GM21528 (cell line): ENCODE data around the gene PIGV.

Source experiments
- ATAC-seq: cut with Tn5 transposase; IDR thresholded peaks from one replicate; pipeline ENCODE4 v1.9.1; 2021; ENCODE audit warnings: mild to moderate bottlenecking, moderate library complexity; ENCODE audit not compliant: unreplicated experiment, low FRiP score

The PIGV gene

GRCh38 chr1:26771643-26772321 lies 16.0 kb upstream of the PIGV start:
- no peak for ATAC-seq

GRCh38 chr1:26772687-26773086 lies 15.1 kb upstream of the PIGV start:
- no peak for ATAC-seq

DNA sequence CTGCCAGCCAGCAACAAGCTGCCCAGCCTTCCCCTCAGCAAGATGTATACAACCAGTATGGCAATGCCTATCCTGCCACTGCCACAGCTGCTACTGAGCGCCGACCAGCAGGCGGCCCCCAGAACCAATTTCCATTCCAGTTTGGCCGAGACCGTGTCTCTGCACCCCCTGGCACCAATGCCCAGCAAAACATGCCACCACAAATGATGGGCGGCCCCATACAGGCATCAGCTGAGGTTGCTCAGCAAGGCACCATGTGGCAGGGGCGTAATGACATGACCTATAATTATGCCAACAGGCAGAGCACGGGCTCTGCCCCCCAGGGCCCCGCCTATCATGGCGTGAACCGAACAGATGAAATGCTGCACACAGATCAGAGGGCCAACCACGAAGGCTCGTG lies 13.3 kb upstream of the PIGV start:
- ATAC-seq = no peak

DNA sequence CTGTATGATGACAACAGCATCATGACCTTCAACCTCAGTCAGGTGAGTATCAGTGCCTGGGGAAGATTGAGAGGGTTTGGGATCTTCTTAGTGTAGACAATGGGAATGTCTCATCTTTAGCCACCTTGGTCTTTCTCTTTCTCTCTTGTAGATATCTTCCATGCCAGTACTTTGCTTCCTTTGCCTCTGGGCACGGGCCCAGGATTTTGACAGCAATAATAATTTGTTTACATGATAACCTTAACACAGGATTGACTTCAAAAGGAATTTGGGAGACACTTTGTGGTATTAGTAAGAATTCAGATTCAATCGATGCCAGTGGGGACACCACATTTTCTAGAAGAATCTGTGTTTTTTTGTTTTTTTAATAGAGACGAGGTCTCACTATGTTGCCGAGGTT lies 12.1 kb upstream of the PIGV start:
- no peak for ATAC-seq

DNA sequence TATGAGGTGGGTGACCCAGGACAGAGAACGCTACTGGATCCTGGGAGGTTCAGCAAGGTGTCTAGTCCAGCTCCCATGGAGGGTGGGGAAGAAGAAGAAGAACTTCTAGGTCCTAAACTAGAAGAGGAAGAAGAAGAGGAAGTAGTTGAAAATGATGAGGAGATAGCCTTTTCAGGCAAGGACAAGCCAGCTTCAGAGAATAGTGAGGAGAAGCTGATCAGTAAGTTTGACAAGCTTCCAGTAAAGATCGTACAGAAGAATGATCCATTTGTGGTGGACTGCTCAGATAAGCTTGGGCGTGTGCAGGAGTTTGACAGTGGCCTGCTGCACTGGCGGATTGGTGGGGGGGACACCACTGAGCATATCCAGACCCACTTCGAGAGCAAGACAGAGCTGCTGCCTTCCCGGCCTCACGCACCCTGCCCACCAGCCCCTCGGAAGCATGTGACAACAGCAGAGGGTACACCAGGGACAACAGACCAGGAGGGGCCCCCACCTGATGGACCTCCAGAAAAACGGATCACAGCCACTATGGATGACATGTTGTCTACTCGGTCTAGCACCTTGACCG lies 8.6 kb upstream of the PIGV start:
- ATAC-seq = no peak

DNA sequence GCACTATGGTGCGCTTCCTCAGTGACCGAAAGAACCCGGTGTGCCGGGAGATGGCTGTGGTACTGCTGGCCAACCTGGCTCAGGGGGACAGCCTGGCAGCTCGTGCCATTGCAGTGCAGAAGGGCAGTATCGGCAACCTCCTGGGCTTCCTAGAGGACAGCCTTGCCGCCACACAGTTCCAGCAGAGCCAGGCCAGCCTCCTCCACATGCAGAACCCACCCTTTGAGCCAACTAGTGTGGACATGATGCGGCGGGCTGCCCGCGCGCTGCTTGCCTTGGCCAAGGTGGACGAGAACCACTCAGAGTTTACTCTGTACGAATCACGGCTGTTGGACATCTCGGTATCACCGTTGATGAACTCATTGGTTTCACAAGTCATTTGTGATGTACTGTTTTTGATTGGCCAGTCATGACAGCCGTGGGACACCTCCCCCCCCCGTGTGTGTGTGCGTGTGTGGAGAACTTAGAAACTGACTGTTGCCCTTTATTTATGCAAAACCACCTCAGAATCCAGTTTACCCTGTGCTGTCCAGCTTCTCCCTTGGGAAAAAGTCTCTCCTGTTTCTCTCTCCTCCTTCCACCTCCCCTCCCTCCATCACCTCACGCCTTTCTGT lies 7.3 kb upstream of the PIGV start:
- ATAC-seq = no peak

DNA sequence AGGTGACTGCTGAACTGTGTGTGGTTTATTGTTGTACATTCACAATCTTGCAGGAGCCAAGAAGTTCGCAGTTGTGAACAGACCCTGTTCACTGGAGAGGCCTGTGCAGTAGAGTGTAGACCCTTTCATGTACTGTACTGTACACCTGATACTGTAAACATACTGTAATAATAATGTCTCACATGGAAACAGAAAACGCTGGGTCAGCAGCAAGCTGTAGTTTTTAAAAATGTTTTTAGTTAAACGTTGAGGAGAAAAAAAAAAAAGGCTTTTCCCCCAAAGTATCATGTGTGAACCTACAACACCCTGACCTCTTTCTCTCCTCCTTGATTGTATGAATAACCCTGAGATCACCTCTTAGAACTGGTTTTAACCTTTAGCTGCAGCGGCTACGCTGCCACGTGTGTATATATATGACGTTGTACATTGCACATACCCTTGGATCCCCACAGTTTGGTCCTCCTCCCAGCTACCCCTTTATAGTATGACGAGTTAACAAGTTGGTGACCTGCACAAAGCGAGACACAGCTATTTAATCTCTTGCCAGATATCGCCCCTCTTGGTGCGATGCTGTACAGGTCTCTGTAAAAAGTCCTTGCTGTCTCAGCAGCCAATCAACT lies 6.4 kb upstream of the PIGV start:
- ATAC-seq = no peak

- ATAC-seq = no peak
These were observed 5.1 kb upstream of the PIGV start for GRCh38 chr1:26782521-26783212.

GRCh38 chr1:26783646-26784022 lies 4.1 kb upstream of the PIGV start:
- no peak for ATAC-seq

GRCh38 chr1:26784023-26784871 lies 3.5 kb upstream of the PIGV start:
- ATAC-seq = no peak

DNA sequence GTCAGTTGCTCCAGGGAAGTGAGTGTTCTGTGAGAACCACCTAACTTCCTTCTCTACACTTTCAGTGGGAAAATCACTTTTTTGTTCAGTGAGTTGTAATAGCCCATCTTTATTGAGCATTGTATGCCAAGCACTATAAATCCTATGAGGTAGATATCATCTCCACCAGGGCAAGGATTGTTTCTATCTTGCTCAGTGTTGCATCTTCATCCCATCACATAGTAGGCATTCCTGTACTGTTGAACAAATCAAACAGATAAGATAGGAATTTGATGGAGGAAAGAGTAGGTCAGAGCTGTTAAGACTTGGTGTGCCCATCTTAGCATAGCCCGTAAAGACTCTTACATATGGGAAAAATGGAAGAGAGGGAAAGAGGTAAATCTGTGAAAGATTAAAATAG lies 2.9 kb upstream of the PIGV start:
- no peak for ATAC-seq

DNA sequence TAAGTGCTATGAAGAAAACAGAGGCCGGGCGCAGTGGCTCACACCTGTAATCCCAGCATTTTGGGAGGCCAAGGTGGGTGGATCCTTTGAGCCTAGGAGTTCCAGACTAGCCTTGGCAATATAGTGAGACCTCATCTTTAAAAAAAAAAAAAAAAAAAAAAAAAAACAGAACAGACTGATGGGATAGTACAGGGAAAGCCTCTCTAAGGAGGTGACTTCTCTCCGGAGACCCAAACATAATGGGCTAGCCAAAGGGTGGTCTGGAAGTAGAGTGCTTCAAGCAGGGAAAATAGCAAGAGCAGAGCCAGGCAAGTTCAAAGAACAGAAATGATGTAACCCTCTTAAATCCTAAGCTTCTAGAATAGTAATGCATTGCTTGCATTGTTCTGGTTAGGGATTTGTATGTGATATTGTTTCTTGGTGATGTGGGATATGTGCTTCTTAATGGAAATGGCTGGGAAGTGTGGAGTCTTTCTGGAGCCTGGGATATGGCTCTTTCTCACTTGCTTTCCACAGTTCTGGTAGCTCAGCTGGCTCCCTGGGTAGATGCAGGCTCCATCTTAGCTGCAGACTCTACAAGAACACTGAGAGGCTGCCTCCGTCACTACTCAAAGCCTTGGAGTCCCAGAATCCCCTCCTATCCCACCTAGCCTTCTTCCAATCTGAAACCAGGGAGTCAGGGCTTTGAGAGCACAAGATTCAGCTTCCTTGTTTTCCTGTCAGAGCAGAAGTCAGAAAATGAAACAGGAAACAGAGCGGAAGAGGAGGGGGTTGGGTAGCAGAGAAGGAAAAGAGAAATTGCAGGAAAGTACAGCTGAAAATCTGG lies 1.9 kb upstream of the PIGV start:
- ATAC-seq = no peak

DNA sequence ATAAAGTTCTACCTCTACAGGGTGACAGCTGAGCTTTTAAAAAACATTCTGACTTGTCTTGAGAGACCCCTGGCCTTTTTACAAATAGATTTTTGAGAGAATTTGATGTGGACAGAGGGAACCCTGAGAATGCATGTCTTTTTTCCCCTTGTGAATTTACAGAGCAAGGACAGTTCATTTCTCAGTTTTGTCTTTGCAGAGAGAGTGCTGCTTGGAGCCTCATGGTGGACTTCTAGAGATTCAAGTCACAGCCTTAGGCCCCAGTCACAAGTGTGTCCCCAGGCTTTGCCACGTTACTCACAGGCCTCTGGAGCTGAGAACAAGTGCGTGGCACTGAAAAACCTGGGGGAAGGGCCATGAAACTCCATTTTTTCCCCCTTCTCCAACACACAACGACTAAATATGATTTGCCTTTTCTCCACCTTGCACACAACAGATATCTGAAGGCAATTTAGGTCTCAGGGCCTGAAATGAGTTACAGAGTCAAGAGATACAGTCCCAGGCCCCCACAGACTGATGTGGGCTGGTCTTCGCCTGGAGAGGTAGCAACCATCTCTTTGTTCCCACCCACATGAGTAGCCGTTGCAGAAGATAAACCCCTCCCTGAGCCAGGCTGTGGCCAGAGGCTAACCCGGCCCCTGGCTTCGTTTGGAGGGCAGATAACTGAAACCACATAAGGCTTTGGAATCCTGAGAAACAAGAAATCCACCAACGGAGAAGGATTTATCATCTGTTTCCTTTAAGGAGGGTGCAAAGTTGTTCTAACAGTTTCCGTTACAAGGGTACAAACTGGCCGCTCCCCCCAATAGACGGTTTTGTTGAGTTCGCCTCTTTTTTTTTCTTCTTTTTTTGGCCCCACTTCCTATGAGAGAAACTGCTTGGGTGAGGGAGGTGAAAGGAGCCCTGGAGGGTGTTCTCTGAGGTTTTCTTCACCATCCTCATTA lies 1.0 kb upstream of the PIGV start:
- ATAC-seq = peak; percentile 16

- peak; percentile 34 for ATAC-seq
These were observed 407 bp upstream of the PIGV start for GRCh38 chr1:26787381-26787705.

DNA sequence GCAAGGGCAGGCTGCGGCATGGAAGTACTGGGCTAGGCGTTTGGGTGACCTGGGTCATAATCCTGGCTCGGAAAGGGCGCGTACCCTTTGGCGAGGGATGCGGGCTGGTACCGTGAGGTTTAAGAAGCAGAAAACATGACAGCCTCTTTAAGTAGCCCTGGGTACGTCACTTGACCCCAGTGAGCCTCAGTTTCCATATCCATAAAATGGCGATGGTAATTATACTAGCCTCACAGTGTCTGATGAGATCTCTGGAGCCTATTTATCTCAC lies 700 bp downstream of the PIGV start:
- ATAC-seq = no peak

DNA sequence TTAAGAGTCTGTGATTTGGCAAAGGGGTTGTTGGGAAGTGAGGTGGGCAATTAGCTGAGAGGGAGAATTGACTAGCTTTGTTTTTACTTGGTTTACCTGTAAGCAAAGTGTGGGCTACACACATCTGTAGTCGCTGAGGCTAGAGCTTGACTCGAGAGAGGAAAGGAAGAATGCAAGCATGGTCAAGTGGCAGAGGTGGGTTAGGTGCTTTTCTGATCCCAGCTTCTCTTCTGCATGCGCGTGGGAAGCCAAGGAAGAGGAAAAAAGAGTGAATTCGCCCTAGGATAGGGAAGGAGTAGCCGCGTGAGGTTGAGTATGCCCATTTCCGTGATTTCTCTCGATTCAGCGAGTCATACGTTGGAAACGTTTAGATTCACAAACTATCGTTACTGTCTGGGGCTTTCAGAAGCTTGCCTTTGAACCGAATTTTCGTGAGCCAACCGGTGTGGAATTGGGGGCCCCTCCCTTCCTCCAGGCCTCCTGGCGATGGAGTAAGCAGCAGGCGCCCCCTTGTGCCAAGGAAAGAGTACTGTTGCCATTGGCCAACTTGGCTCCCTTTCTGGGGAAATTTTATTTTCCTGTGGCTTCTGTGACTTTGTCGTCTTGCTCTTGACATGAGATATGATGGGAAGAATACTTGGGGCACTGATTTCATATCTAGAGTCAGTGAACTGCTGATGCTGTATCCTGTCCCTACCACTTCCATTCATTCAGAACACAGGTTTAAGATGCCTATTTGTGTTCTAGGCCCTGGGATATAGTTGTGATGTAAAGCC lies 1.3 kb downstream of the PIGV start:
- peak; percentile 30 for ATAC-seq

DNA sequence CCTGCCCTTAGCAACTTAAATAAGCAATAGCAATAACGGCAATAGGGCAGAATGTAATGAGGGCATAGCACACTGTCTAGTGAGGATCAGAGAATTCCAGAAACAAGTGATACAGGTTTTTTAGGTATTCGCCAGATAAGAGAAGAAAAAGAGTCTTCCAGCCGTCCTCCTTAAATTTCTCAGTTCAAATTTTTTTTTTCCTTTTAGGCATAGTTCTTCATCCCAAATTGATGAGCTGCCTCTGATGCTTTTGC lies 1.8 kb downstream of the PIGV start:
- ATAC-seq = no peak

GRCh38 chr1:26789931-26790330 lies 2.2 kb downstream of the PIGV start:
- ATAC-seq = no peak
